Activated CD8-positive, alpha-beta T cell treated with anti-CD3 and anti-CD28 coated beads for 36 hours (primary cell): ENCODE measurements around the gene PLA2G4F. TPM values are rescaled to one million over a fixed set of nuclear protein-coding genes. Genes with fewer than 3 reads are reported as not detected.

Source experiments
- ATAC-seq: fragments of 200-7000 bp; cut with Tn5 transposase; one replicate; pipeline ENCODE4 v1.10.0; 2021; ENCODE audit warnings: mild to moderate bottlenecking, moderate library complexity
- CTCF ChIA-PET: fragments of 350-600 bp; sonication (Branson Sonifier 250); formaldehyde crosslinking; loops from one replicate; lab custom pipeline; 2021; ENCODE audit warnings: antibody characterized with exemption; lab: Charles Lee
- POLR2A ChIA-PET: fragments of 350-600 bp; sonication (Branson Sonifier 250); formaldehyde crosslinking; loops from one replicate; lab custom pipeline; 2021; ENCODE audit warnings: antibody characterized with exemption; lab: Charles Lee
- DNase-seq: peaks from one replicate; pipeline ENCODE4 v3.0.0-alpha.2; 2020
- H3K27ac Mint-ChIP-seq: one replicate; pipeline ENCODE4 v1.8.0; 2021; ENCODE audit warnings: mild to moderate bottlenecking, mixed read lengths
- H3K27me3 Mint-ChIP-seq: one replicate; pipeline ENCODE4 v1.8.0; 2021; ENCODE audit warnings: mixed read lengths
- H3K36me3 Mint-ChIP-seq: one replicate; pipeline ENCODE4 v1.8.0; 2021; ENCODE audit warnings: low read depth, mixed read lengths
- H3K4me1 Mint-ChIP-seq: one replicate; pipeline ENCODE4 v1.8.0; 2021; ENCODE audit warnings: low read depth, mixed read lengths
- H3K4me3 Mint-ChIP-seq: one replicate; pipeline ENCODE4 v1.8.0; 2021; ENCODE audit warnings: mild to moderate bottlenecking, moderate library complexity, mixed read lengths
- H3K9me3 Mint-ChIP-seq: one replicate; pipeline ENCODE4 v1.8.0; 2021; ENCODE audit warnings: mixed read lengths
- intact Hi-C: fragments of 100-400 bp; cut with micrococcal nuclease; formaldehyde crosslinking; loops from one replicate; pipeline ENCODE4 v1.10.0; 2022
- total RNA-seq, 2 experiments: library from RNA; stranded (reverse); gene quantifications; one replicate each; pipeline ENCODE4 v1.2.3, GENCODE V29; 2021
- TF ChIP-seq, protein P1 (sequence below): fragments of 200-600 bp; IDR thresholded peaks from one replicate; pipeline ENCODE4 v1.8.0; 2022; ENCODE audit warnings: antibody characterized with exemption, mild to moderate bottlenecking

PLA2G4F gene
- total RNA-seq, 2 experiments from 2014 or later = not detected

DNA sequence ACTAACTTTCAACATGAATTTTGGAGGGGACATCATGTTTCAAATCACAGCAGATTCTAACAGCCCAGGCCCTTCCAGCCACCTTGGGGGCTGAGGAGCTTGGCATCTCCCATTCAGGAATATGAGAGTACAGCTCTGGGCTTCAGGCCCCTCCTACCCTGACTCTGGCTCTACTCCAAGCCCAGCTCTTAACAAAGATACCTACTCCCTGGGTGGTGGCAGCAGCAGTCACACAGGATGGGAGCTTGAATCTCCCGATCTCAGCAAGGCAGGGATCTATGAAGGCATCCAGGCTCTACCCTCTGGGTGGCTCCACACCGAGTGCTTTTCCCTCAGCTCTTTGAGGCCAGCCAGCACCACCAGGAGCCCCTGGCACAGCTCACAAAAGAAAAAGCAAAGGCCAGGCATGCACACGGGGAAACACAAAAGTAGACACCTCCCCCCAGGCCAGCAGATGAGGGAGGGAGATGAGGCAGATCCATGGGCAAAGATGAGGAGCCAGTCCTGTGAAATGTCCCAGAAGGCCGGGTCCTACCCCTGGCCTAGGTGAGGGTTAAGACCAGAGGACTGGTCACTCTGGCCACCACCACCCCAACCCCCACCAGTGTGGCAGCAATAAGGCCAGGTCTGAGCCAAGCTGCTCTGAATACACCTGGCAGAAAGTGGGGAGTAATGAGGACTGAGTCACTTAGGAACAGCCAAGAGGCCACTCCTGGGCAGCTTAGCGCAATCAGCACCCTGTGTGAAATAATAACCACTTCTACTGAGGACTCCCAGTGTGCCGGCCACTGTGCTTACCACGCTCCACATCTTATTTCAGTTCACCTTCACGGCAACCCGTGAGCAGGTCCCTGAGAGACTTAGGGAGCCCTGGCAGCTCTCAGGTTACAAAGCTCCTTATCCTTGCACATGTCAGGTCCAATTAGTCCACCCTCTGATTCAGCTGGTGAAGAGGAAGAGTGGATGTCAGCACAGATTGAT is 24.3 kb downstream of the PLA2G4F start:
- intact Hi-C loops = loop anchor here (10.0 kb wide), 2 partner anchors 67 to 137 kb away; no protein-coding TSS in a partner anchor
- Mint-ChIP-seq H3K36me3 (no peaks in the 10 kb centered on the region), H3K4me1 (no peaks in the 10 kb centered on the region), H3K27ac (no peak overlapping the region), H3K27me3 (peaks cover 1% of the 10 kb centered on the region), H3K9me3 (no peaks in the 10 kb centered on the region), H3K4me3 (no peak overlapping the region)
- no peak for ATAC-seq
- POLR2A ChIA-PET = interaction anchor here (0.6 to 1.2 kb wide), 2 partner anchors 35 to 170 kb away, joined by 3 read pairs; no protein-coding TSS in a partner anchor
- CTCF ChIA-PET = interaction anchor here (0.9 to 2.9 kb wide), 5 partner anchors 14 to 66 kb away, joined by 3 to 14 read pairs (median 4); no protein-coding TSS in a partner anchor
- no peak for DNase-seq
- TF ChIP-seq, protein P1, sequence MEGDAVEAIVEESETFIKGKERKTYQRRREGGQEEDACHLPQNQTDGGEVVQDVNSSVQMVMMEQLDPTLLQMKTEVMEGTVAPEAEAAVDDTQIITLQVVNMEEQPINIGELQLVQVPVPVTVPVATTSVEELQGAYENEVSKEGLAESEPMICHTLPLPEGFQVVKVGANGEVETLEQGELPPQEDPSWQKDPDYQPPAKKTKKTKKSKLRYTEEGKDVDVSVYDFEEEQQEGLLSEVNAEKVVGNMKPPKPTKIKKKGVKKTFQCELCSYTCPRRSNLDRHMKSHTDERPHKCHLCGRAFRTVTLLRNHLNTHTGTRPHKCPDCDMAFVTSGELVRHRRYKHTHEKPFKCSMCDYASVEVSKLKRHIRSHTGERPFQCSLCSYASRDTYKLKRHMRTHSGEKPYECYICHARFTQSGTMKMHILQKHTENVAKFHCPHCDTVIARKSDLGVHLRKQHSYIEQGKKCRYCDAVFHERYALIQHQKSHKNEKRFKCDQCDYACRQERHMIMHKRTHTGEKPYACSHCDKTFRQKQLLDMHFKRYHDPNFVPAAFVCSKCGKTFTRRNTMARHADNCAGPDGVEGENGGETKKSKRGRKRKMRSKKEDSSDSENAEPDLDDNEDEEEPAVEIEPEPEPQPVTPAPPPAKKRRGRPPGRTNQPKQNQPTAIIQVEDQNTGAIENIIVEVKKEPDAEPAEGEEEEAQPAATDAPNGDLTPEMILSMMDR = no peak

DNA sequence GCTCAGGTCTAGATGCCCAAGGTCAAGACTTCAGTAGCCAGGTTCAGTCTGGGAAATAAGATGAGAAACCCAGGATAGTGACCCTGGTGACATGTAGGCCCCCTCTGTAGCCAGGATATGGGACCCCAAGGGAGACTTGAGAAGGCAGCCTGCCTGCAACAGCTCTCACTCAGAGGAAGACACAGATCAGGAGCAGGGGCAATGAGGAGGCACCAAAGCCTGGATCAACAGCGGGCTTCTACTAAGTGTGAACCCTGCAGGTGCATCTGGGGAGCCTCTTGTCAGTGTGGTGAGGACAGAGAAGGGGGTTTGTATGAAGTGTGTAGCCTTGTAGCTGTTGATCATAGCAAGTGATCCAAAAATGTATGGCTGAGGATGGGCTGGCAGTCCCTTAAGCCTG is 25.4 kb downstream of the PLA2G4F start:
- no peaks in the 10 kb centered on the region for H3K36me3 Mint-ChIP-seq
- no peaks in the 10 kb centered on the region for H3K4me1 Mint-ChIP-seq
- no peaks in the 10 kb centered on the region for H3K9me3 Mint-ChIP-seq
- ChIA-PET CTCF (interaction anchor here (0.7 to 1.7 kb wide), 4 partner anchors 8 to 142 kb away, joined by 3 to 8 read pairs (median 5); no protein-coding TSS in a partner anchor), POLR2A (interaction anchor here (1.2 kb wide), 1 partner anchor 33 kb away, joined by 3 read pairs; no protein-coding TSS in a partner anchor)
- DNase-seq = no peak
- TF ChIP-seq, protein P1 = no peak
- peaks cover 1% of the 10 kb centered on the region for H3K27me3 Mint-ChIP-seq
- intact Hi-C loops = loop anchor here (10.0 kb wide), 2 partner anchors 66 to 136 kb away; no protein-coding TSS in a partner anchor
- no peak overlapping the region for H3K27ac Mint-ChIP-seq
- H3K4me3 Mint-ChIP-seq = no peak overlapping the region
- no peak for ATAC-seq

DNA sequence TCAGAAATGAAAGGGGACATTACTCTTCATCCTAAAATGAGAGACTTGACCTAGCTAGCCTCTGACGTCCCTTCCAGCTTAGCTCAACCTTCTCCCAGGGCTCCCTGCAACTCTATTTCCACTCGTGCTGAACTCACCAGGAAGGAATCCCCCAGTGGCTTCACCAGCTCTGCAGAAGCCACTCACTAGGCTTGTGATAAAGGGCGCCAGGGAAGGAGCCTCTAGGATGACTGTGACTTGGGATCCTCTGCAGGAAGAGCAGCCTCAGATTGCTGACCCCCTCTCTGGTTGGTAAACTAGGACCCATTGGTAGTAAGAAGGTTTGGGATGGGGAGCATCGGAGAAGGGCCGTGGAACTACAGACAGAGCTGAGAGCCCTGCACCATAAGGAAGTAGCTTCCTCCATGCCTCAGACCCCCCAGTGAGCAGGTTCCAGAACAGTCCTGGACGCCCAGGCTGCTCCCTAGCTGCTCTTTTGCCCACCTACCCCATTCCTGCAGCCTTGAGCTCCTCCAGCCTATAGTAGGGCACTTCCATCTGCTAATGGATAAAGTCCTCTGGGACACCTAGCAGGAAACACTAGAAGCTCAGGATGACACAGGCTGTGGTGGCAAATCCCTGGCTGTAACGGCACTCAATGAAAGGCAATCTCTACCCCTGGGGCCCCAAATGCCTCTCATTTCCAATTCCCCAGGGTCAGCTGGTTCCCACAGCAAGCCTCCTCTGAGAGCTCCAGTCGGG is 26.0 kb downstream of the PLA2G4F start:
- ATAC-seq (no peak), DNase-seq (no peak)
- Mint-ChIP-seq H3K36me3 (no peaks in the 10 kb centered on the region), H3K27me3 (peaks cover 2% of the 10 kb centered on the region), H3K9me3 (no peaks in the 10 kb centered on the region), H3K4me3 (no peak overlapping the region), H3K27ac (no peak overlapping the region), H3K4me1 (no peaks in the 10 kb centered on the region)
- TF ChIP-seq, protein P1 = no peak
- intact Hi-C loops = loop anchor here (10.0 kb wide), 2 partner anchors 66 to 136 kb away; no protein-coding TSS in a partner anchor
- ChIA-PET POLR2A (interaction anchor here (1.2 kb wide), 1 partner anchor 33 kb away, joined by 3 read pairs; no protein-coding TSS in a partner anchor), CTCF (interaction anchor here (0.7 to 1.7 kb wide), 4 partner anchors 9 to 141 kb away, joined by 3 to 8 read pairs (median 5); no protein-coding TSS in a partner anchor)

DNA sequence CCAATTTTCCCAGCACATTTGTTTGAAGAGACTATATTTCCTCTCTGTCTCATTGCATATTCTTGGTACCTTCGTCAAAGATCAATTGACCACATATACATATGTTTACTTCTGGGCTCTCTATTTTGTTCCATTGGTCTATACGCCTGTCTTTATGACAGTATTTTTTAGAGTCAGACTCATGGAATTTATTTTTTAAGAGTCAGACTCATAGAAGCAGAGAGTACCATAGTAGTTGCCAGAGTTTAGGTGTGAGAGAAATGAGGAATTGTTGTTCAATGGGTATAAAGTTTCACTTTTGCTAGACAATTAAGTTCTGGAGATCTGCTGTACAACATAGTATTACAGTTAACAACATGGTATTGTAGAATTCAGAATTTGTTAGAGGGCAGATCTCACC is 27.1 kb downstream of the PLA2G4F start:
- Mint-ChIP-seq H3K36me3 (no peaks in the 10 kb centered on the region), H3K4me1 (no peaks in the 10 kb centered on the region), H3K9me3 (no peaks in the 10 kb centered on the region), H3K27me3 (peaks cover 3% of the 10 kb centered on the region), H3K27ac (no peak overlapping the region), H3K4me3 (no peak overlapping the region)
- ATAC-seq (no peak), DNase-seq (no peak)
- intact Hi-C loops = no loop called here
- CTCF ChIA-PET = interaction anchor here (1.5 to 1.7 kb wide), 2 partner anchors 10 to 140 kb away, joined by 7 to 8 read pairs; no protein-coding TSS in a partner anchor
- TF ChIP-seq, protein P1 = no peak
- POLR2A ChIA-PET = no interaction called here
